Neuron (in vitro differentiated cells): ENCODE results near the gene C5orf52.

Source experiments
- H2AFZ ChIP-seq: one replicate; pipeline ENCODE4 v1.6.1; 2013; ENCODE audit warnings: low read depth, mild to moderate bottlenecking, inconsistent platforms, low read length, moderate library complexity
- H3K27me3 ChIP-seq: one replicate; pipeline ENCODE4 v1.6.1; 2013; ENCODE audit warnings: low read length; ENCODE audit not compliant: insufficient read depth
- H3K36me3 ChIP-seq: one replicate; pipeline ENCODE4 v1.6.1; 2013; ENCODE audit warnings: low read length; ENCODE audit not compliant: insufficient read depth
- H3K4me1 ChIP-seq: one replicate; pipeline ENCODE4 v1.6.1; 2013; ENCODE audit warnings: low read length; ENCODE audit not compliant: insufficient read depth
- H3K4me3 ChIP-seq: 2 replicates; pipeline ENCODE4 v1.5.1; 2013; ENCODE audit warnings: mild to moderate bottlenecking, low read length, moderate library complexity
- H3K9me3 ChIP-seq: one replicate; pipeline ENCODE4 v1.6.1; 2013; ENCODE audit warnings: low read length

C5orf52 gene

DNA sequence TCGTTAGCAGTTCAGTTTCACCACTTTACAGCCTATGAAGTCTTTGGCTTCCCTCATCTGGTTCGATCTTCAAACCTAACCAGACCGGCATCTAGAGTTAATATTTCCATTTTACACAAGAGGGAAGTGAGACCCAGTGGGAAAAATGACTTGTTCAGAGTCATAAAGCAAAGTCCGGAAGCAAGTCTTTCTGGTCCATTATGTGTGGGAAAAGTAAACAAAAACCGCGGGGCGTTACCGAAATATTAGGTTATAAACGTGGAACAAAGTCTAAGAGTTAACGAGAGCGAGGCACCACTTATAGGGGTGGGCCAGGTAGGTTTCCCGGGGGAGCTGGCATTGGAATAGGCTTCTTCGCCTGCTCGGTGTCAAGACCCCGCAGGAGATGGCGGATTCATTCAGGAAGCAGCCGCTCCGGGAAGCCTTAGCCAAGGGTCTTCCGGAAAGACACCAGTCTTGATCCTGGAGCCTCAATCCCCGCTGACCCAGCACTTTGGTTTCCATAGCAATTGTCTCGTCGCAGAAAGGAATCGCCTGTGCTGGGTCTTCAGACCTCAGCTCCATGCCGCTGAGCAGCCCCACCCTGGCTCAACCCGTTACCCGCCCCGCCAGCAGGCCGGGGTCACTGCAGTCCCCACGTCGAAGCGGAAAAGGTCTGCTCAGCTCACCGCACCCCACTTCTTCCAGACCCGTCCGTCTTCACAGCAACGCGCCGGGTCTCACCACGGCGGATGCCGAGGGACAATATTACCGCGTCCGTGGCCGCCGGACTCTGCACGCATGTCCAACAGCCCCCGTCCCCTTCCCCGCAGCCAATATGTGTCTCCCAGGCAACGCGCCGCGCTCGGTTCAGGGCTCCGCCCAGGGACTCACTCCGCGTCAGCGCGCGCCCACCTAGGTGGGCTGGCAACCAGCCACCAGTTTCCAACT is at the start of gene C5orf52:
TSS of gene C5orf52 (plus strand) at position 872 of the 930 bp plus-strand sequence. CDS start 82 bp downstream, outside the sequence.
- Histone ChIP-seq H3K36me3 (no peaks in the 10 kb centered on the region), H3K4me3 (peak within 1 kb of the TSS; percentile 14), H2AFZ (no peak within 1 kb of the TSS), H3K27me3 (no peaks in the 10 kb centered on the region), H3K9me3 (peaks cover 2% of the 10 kb centered on the region), H3K4me1 (no peaks in the 10 kb centered on the region)

DNA sequence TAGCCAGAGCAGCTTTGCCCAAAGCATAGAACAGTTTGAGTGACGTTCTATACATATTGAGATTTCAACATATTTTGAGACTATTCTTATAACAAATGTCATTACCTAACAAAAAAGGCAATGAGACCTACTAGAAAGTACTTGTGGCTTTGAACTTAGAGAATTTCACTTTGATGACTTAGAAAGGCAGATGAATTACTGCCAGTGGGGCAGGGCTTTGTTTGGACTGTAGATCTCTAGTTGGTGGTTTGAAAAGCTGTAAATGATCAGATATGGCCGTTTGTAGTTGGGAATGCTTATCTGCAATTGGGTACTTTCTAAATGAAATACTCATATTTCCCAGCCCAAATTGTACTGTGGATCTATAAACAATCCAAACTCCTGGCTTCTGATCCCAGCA is 47.2 kb upstream of the C5orf52 start:
- Histone ChIP-seq H2AFZ (no peak overlapping the region), H3K9me3 (no peaks in the 10 kb centered on the region), H3K4me1 (no peaks in the 10 kb centered on the region), H3K4me3 (no peak overlapping the region), H3K36me3 (no peaks in the 10 kb centered on the region), H3K27me3 (no peaks in the 10 kb centered on the region)

DNA sequence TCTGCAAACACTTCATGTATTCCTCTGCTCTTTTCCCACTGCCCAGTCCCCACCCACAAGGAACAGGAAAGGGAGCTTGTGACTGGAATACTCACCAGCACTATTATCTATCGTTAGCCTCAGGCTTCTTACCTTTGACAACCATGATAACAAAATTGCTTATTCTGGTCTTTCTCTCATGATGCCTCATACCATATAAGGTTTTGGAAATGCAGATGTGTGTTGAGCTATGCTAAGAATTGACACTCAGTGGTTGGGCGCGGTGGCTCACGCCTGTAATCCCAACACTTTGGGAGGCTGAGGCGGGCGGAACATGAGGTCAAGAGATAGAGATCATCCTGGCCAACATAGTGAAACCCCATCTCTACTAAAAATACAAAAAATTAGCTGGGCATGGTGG is 44.5 kb upstream of the C5orf52 start:
- Histone ChIP-seq H3K36me3 (no peaks in the 10 kb centered on the region), H3K27me3 (no peaks in the 10 kb centered on the region), H3K4me1 (no peaks in the 10 kb centered on the region), H2AFZ (no peak overlapping the region), H3K4me3 (no peak overlapping the region), H3K9me3 (no peaks in the 10 kb centered on the region)

DNA sequence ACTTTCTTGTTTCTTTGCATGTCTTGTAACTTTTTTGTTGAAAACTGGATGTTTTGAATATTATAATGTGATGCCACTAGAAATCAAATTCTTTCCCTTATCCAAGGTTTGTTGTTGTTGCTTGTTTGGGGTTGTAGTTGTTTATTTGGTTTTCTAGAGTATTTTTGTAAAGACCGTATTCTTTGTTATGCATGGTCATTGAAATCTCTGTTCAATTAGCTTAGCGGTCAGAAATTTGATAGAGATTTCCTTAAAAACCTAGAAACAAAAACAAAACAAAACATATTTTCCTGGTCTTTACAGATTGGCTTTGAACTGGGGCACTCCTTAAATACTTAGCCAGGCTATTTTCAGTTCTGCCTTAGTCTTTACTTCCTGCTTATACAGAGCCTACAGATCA is 41.0 kb upstream of the C5orf52 start:
- H3K4me1 ChIP-seq: no peaks in the 10 kb centered on the region
- no peak overlapping the region for H2AFZ ChIP-seq
- H3K27me3 ChIP-seq: no peaks in the 10 kb centered on the region
- H3K36me3 ChIP-seq: no peaks in the 10 kb centered on the region
- no peaks in the 10 kb centered on the region for H3K9me3 ChIP-seq
- no peak overlapping the region for H3K4me3 ChIP-seq

DNA sequence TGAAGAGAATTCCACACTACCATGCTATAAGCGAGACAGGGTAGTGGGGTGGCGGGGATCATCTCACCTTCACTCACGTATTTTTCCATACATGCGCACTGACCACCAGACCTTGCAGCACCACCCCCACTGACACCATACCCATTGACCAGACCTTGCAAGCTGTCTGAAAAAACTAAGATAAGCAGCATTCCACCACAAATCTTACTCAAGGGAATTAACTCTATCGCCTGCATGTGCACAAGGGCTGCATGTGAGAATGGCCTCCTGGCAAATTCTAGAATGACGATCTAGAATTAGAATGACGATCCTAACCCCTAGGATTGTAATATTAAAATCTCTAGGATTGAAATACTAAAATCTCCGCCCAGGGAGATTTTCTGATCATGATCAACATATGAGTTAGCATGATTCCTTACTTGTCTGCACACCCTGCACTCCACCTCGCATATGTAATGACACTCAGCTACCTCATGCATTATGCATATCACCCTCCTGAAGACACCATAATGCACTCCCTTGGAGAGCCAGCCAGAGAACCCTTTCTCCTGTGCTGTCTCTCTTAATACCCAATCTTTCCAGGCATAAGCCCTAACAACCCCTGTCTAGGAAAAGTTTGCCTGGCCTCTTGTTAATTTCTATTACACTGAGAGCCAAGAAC is 30.8 kb upstream of the C5orf52 start:
- no peaks in the 10 kb centered on the region for H3K36me3 ChIP-seq
- no peaks in the 10 kb centered on the region for H3K27me3 ChIP-seq
- H3K9me3 ChIP-seq: no peaks in the 10 kb centered on the region
- H2AFZ ChIP-seq: no peak overlapping the region
- no peak overlapping the region for H3K4me3 ChIP-seq
- H3K4me1 ChIP-seq: no peaks in the 10 kb centered on the region

DNA sequence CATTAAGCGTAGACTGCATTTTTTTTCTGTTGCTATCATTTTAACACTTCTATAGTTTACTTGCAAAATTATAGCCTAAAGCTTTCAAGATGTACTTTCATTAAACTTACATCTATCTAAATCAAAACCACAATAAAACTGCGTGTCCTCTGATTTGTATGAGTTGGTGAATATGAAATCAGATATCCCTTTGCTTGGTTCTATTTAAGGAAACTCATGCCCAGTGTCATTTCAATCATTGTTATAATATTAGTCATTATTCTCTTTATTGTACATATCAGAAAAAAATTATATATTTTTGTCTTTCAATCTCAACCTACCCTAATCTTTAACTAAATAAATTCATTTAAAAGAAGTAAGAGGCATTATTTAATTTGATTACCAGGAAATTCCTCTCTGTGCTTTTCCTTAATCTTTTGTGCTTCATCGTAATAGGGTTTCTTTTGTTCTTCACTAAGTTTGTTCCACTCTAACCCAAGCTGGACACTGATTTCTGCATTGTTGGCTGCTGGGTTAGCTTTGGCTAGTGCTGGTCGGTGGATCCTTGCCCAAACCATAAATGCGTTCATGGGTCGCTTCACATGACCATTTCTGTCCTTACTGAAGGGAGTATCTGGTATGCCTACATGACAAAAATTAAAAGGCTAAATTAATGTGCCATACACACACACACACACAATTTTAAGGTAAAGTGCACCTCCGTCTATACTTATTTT is 22.9 kb upstream of the C5orf52 start:
- no peak overlapping the region for H2AFZ ChIP-seq
- H3K9me3 ChIP-seq: peaks cover 2% of the 10 kb centered on the region
- H3K36me3 ChIP-seq: no peaks in the 10 kb centered on the region
- H3K4me1 ChIP-seq: no peaks in the 10 kb centered on the region
- H3K4me3 ChIP-seq: no peak overlapping the region
- H3K27me3 ChIP-seq: no peaks in the 10 kb centered on the region

DNA sequence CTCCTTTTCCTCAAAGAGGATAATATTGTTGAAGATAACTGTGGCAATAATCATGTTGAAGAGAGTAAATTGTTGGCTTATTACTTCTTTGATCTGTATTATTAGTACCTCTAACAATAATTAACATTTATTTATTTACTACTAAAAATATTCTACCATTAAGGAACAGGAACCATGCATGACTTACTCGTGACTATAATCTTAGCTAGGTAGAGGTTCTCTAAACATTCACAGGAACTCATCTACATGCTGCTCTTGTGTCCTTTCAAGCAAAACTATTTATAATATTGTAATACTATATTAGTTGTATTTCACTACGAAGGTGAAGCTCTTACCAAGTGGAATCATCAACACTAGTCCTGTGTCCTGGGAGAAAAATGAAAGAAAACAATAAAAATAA is 22.2 kb upstream of the C5orf52 start:
- peaks cover 2% of the 10 kb centered on the region for H3K9me3 ChIP-seq
- no peaks in the 10 kb centered on the region for H3K27me3 ChIP-seq
- no peaks in the 10 kb centered on the region for H3K36me3 ChIP-seq
- H3K4me3 ChIP-seq: no peak overlapping the region
- H2AFZ ChIP-seq: no peak overlapping the region
- no peaks in the 10 kb centered on the region for H3K4me1 ChIP-seq

DNA sequence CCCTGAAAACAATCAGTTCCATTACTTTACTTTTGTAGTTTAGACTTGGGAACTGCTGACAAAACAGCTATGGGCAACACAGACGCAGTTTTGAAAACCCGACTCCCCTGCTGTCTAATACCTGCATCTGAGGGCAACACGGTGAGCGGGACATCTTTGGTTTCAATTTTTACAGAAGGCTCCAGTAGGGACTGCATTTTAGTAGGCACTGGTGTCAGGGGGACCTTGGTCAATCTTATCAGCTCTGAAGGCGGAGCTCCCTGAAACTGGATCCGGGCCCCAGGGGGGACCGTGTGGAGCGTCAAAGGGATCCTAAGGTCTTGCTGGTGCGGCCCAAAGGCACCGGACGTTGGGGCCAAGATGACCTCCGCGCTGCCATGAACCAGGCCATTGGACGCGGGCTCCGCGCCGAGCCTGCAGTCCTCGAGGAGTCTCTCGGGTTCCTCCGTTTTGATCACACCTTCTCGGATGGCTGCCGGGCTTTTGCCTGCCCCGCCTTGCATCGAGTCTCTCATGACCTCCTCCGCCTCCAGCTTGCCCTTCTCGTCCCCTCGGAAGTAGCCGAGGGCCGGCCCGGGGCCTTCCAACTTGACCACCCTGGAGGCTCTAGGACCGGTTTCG is 20.2 kb upstream of the C5orf52 start:
- no peak overlapping the region for H2AFZ ChIP-seq
- H3K9me3 ChIP-seq: peaks cover 3% of the 10 kb centered on the region
- H3K36me3 ChIP-seq: no peaks in the 10 kb centered on the region
- H3K4me1 ChIP-seq: no peaks in the 10 kb centered on the region
- no peaks in the 10 kb centered on the region for H3K27me3 ChIP-seq
- H3K4me3 ChIP-seq: no peak overlapping the region

DNA sequence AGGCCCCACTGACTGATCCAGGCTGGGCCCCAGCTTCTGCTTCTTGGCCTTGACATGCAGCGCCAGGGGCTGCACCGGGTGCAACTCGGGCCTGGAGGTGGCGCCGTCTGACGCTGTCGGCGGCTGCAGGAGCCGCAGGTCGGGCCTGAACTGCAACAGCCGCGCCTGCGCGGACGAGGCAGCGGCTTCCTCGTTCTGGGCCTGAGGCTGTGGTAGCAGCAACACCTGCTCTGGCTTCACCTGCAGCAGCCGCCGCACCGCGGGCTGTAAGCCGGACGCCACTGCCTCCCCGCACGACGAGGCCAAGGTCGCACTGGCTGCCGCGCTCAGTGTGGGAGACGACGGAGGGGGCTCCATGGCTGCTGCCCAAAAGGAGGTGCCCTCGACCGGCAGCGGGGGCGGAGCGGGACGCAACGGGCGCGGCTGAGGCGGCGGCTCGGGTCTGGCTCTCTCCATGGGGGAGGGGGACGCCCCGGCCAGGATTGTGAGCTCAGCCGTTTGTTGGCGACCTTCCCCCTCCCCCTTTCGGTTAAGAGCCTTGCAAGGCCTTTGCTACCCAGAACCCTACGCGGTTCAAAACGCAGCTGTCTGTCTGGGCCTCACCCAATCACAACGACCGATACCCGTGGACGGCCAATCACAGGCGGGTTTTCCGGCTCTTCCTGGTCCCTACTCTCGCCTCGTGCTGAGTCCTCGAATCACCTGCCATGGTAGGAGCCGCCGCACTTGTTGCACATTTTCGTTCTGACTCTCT is 19.5 kb upstream of the C5orf52 start:
- H3K9me3 ChIP-seq: peaks cover 3% of the 10 kb centered on the region
- H3K27me3 ChIP-seq: no peaks in the 10 kb centered on the region
- no peak overlapping the region for H3K4me3 ChIP-seq
- no peak overlapping the region for H2AFZ ChIP-seq
- H3K36me3 ChIP-seq: no peaks in the 10 kb centered on the region
- no peaks in the 10 kb centered on the region for H3K4me1 ChIP-seq

DNA sequence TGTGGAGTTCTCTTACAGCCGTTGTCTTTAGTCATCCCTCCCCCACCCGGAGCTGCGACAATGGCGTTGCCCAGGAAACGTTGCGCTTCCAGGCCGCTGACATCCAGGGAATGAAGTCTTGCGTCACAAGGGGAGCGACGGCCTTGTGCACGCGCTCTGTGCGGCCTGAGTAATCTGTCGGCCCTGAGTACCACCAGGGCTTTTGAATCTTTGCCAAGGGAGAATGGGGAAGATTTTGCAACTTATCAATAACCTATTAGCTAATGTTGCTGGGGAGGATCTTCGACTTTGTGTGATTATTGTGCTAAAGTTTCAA is 19.0 kb upstream of the C5orf52 start, which contains the start of gene SOX30:
TSS of gene SOX30 (minus strand) at position 62 of the 316 bp plus-strand sequence. CDS start 360 bp downstream, outside the sequence.
- Histone ChIP-seq H3K27me3 (no peaks in the 10 kb centered on the region), H2AFZ (no peak within 1 kb of the TSS), H3K36me3 (no peaks in the 10 kb centered on the region), H3K4me3 (no peak within 1 kb of the TSS), H3K9me3 (peaks cover 3% of the 10 kb centered on the region), H3K4me1 (no peaks in the 10 kb centered on the region)

DNA sequence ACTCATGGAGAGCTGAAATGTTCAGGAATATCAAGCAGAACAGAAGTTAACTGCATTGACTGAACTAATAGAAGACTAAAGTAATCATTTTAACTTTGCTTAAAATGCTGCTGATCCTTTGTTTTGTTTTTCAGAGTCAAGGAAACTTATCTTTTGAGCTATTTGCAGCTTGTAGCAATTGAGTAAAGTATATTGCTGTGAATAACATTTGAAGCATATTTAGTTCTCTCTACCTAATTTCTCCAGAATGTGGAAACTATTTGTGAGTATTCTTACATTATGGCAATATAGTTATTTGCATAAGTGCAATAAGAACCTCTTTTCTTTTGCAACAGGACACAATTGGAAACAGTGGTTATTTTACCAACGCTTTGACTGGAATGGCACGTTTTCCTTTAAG is 13.8 kb upstream of the C5orf52 start:
- Histone ChIP-seq H3K9me3 (peaks cover 2% of the 10 kb centered on the region), H3K36me3 (no peaks in the 10 kb centered on the region), H3K27me3 (no peaks in the 10 kb centered on the region), H2AFZ (no peak overlapping the region), H3K4me1 (no peaks in the 10 kb centered on the region), H3K4me3 (no peak overlapping the region)

DNA sequence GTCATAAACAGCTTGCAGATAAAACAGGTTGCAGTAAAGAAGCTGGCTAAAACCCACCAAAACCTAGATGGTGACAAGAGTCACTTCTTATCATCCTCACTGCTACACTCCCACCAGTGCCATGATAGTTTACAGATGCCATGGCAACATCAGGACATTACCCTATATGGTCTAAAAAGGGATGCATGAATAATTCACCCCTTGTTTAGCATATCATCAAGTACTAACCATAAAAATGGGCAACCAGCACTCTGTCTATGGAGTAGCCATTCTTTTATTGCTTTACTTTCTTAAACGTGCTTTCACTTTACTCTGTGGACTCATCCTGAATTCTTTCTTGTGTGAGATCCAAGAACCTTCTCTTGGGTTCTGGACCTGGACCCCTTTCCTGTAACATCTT is 12.4 kb upstream of the C5orf52 start:
- H3K36me3 ChIP-seq: no peaks in the 10 kb centered on the region
- no peak overlapping the region for H2AFZ ChIP-seq
- H3K4me3 ChIP-seq: no peak overlapping the region
- H3K4me1 ChIP-seq: no peaks in the 10 kb centered on the region
- H3K9me3 ChIP-seq: peaks cover 2% of the 10 kb centered on the region
- no peaks in the 10 kb centered on the region for H3K27me3 ChIP-seq
